ENCODE measurements around the gene MFSD2B. TPM values are rescaled to one million over a fixed set of nuclear protein-coding genes. Genes with fewer than 3 reads are reported as not detected.

Gene MFSD2B
- total RNA-seq, 2 donors from 2014 or later, result not detected

GRCh38 chr2:24073816-24074215 lies 63.9 kb downstream of the MFSD2B start:
- no peak overlapping the region for H3K27ac ChIP-seq
- WGBS, result 94% methylated on average over 6 of the region's 6 CpGs
- DNase-seq (ENCODE audit: low spot score), result no peak
- no peaks in the 10 kb centered on the region for H3K4me1 ChIP-seq (replicated peaks)
- no peak overlapping the region for H3K4me3 ChIP-seq
- intact Hi-C loops (cut with DNase I), result no loop called here
- H3K36me3 ChIP-seq, result no peaks in the 10 kb centered on the region
- no peaks in the 10 kb centered on the region for H3K27me3 ChIP-seq (replicated peaks; ENCODE audit: insufficient read depth)
- no peaks in the 10 kb centered on the region for H3K9me3 ChIP-seq
- TF ChIP-seq POLR2A (IDR thresholded peaks at IDR 0.05) (no peak), POLR2AphosphoS5 (IDR thresholded peaks at IDR 0.05) (no peak)
- TF ChIP-seq, protein P1, sequence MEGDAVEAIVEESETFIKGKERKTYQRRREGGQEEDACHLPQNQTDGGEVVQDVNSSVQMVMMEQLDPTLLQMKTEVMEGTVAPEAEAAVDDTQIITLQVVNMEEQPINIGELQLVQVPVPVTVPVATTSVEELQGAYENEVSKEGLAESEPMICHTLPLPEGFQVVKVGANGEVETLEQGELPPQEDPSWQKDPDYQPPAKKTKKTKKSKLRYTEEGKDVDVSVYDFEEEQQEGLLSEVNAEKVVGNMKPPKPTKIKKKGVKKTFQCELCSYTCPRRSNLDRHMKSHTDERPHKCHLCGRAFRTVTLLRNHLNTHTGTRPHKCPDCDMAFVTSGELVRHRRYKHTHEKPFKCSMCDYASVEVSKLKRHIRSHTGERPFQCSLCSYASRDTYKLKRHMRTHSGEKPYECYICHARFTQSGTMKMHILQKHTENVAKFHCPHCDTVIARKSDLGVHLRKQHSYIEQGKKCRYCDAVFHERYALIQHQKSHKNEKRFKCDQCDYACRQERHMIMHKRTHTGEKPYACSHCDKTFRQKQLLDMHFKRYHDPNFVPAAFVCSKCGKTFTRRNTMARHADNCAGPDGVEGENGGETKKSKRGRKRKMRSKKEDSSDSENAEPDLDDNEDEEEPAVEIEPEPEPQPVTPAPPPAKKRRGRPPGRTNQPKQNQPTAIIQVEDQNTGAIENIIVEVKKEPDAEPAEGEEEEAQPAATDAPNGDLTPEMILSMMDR (IDR thresholded peaks at IDR 0.05), result no peak

- TF ChIP-seq POLR2AphosphoS5 (IDR thresholded peaks at IDR 0.05) (no peak), POLR2A (IDR thresholded peaks at IDR 0.05) (no peak)
- TF ChIP-seq, protein P1 (IDR thresholded peaks at IDR 0.05), result no peak
- Histone ChIP-seq H3K27ac (peak overlapping the region; percentile 98), H3K36me3 (no peaks in the 10 kb centered on the region), H3K9me3 (no peaks in the 10 kb centered on the region), H3K27me3 (replicated peaks; ENCODE audit: insufficient read depth) (no peaks in the 10 kb centered on the region), H3K4me3 (peak overlapping the region; percentile 53 to 55), H3K4me1 (replicated peaks) (no peaks in the 10 kb centered on the region)
- WGBS, result 56% methylated on average over 5 of the region's 5 CpGs
- no peak for DNase-seq (ENCODE audit: low spot score)
- intact Hi-C loops (cut with DNase I), result no loop called here
These were observed 65.4 kb downstream of the MFSD2B start for GRCh38 chr2:24075259-24075658.

Small RNA genes within 50 kb of the gene (small RNA-seq; reads per million reads assigned to genes)
- gene RN7SL610P (0 reads per million in 2 donors), gene RNU6-370P (0 reads per million in 2 donors)

Other genes with a start within 250 kb of the MFSD2B start
- 10 to 100 TPM; 12.2 to 16.9 TPM for gene ATAD2B, start 83.0 kb upstream of the MFSD2B start, total RNA-seq
- 10 to 100 TPM in 1 of 2 donors, 1 to 10 TPM in 1; 9.7 to 19.2 TPM for gene UBXN2A, start 69.6 kb upstream of the MFSD2B start, total RNA-seq
- 1 to 10 TPM; 6.3 to 7.2 TPM for gene WDCP, start 37.3 kb downstream of the MFSD2B start, total RNA-seq
- gene FKBP1B, start 39.7 kb downstream of the MFSD2B start, total RNA-seq, result 1 to 10 TPM; 8.5 to 8.6 TPM
- 10 to 100 TPM; 78.9 to 79.3 TPM for gene SF3B6, start 66.2 kb downstream of the MFSD2B start, total RNA-seq
- gene TP53I3, start 74.7 kb downstream of the MFSD2B start, total RNA-seq, result 10 to 100 TPM; 16.2 to 26.2 TPM
- gene PFN4, start 113.2 kb downstream of the MFSD2B start, total RNA-seq, result 10 to 100 TPM in 1 of 2 donors, not detected in 1; 16.9 TPM
- 10 to 100 TPM; 17.7 to 20.6 TPM for gene FAM228B, start 113.4 kb downstream of the MFSD2B start, total RNA-seq
- 1 to 10 TPM in 1 of 2 donors, under 1 TPM in 1; 0.55 to 4.8 TPM for gene FAM228A, start 165.0 kb downstream of the MFSD2B start, total RNA-seq

Data from prostate gland (tissue), 2 donors.